ENCODE measurements around the gene DNAJB12. TPM values are rescaled to one million over a fixed set of nuclear protein-coding genes. Genes with fewer than 3 reads are reported as not detected.
"Not testable (repeated sequence)": the region's sequence is repeated elsewhere in the genome, so short reads cannot be mapped to it uniquely, and the experiment has no call there.

DNAJB12 gene
- total and polyA plus RNA-seq, 8 donors, result 2.3 to 43.2 (median 18.2) TPM

DNA sequence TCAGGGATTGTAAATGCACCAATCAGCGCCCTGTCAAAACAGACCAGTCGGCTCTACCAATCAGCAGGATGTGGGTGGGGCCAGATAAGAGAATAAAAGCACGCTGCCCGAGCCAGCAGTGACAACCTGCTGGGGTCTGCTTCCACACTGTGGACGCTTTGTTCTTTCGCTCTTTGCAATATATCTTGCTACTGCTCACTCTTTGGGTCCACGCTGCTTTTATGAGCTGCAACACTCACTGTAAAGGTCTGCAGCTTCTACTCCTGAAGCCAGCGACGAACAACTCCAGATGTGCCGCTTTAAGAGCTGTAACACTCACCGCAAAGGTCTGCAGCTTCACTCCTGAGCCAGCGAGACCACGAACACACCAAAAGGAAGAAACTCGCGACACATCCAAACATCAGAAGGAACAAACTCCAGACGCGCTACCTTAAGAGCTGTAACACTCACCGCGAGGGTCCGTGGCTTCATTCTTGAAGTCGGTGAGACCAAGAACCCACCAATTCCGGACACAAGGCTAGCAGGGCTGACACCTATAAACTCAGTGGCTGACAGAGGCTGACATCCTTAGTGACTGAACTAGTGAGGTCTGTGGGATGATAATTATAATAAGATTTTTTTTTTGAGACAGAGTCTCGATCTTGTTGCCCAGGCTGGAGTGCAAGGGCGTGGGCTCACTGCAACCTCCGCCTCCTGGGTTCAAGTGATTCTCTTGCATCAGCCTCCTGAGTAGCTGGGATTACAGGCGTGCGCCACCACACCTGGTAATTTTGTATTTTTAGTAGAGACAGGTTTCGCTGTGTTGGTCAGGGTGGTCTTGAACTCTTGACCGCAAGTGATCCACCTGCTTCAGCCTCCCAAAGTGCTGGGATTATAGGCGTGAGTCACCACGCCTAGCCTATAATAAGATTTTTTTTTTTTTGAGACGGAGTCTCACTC, 27.8 kb downstream of the DNAJB12 start:
- H3K9me3 ChIP-seq; H3K4me3 ChIP-seq; intact Hi-C loops (cut with DNase I; ENCODE audit: low total_unique reads); DNase-seq; H3K36me3 ChIP-seq; H3K27me3 ChIP-seq: not testable (repeated sequence)
- peak in 1 of 3 donors; percentile 68 for TF ChIP-seq POLR2AphosphoS5 (IDR thresholded peaks at IDR 0.05)
- peaks cover 71 to 96% (median 84%) of the 10 kb centered on the region in 4 donors for H3K4me1 ChIP-seq
- 80 to 86% (median 85%) methylated on average over 31 to 32 of the region's 32 CpGs for WGBS, 5 donors
- H3K27ac ChIP-seq, result peak overlapping the region; percentile 14 to 97 (median 95)

DNA sequence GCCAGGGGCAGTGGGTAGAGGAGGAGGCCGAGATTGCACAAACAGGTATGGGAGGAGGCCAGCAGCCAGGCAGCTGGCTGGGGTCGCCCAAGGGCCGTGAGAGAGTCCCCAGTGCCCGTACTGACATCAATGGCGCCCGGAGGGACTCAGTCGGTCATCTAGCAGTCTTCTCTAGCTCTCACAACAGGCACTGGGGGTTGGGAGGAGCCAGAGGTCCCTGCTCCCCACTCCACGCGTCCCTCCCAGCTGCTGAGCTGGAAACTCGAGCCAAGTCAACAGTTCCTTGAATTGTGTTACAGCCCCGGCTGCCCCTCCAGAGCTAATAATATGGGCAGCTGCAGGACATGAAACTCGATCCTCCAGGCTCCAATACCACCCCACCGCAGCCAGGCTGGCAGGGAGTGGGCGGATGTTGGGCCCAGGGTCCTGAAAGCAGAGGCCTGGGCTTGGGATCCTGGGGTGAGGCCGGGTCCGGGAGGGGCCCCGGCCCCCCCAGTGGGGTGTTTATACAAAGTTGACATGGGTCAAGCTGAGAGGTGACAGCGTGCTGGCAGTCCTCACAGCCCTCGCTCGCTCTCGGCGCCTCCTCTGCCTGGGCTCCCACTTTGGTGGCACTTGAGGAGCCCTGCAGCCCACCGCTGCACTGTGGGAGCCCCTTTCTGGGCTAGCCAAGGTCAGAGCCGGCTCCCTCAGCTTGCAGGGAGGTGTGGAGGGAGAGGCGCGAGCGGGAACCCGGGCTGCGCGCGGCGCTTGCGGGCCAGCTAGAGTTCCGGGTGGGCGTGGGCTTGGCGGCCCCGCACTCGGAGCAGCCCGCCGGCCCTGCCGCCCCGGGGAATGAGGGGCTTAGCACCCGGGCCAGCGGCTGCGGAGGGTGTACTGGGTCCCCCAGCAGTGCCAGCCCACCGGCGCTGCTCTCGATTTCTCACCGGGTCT, 29.2 kb downstream of the DNAJB12 start:
- intact Hi-C loops (cut with DNase I; ENCODE audit: low total_unique reads); H3K9me3 ChIP-seq; H3K27me3 ChIP-seq; H3K4me3 ChIP-seq; H3K36me3 ChIP-seq: not testable (repeated sequence)
- DNase-seq, result peak; percentile 69 to 90
- WGBS, 5 donors, result 53 to 66% (median 61%) methylated on average over 41 to 49 of the region's 49 CpGs
- Histone ChIP-seq H3K4me1 (peaks cover 69 to 96% (median 84%) of the 10 kb centered on the region in 4 donors), H3K27ac (peak overlapping the region; percentile 37 to 83 (median 63))
- TF ChIP-seq POLR2AphosphoS5 (IDR thresholded peaks at IDR 0.05), result peak in 2 of 3 donors; percentile 22 to 53

DNA sequence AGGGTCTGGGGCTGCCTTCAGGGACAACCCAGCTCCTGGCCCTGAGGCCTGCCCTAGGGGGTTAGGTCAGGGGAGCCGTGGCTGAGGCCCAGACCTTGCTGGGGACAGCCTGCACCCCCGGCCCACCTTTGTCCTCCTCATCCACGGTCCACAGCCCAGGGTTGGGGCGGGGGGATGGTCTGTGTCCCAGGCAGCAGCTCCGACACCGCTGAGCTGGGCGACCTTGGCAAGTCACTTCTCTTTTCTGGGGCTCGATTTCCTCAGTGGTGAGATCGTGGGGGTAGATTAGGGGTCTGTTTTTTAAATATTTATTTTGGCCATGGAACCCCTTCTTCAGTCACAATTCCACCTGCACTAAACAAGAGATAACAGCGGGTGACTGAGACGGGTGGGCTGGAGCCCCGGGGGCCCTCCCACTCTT, 30.9 kb downstream of the DNAJB12 start:
- TF ChIP-seq, protein P1, sequence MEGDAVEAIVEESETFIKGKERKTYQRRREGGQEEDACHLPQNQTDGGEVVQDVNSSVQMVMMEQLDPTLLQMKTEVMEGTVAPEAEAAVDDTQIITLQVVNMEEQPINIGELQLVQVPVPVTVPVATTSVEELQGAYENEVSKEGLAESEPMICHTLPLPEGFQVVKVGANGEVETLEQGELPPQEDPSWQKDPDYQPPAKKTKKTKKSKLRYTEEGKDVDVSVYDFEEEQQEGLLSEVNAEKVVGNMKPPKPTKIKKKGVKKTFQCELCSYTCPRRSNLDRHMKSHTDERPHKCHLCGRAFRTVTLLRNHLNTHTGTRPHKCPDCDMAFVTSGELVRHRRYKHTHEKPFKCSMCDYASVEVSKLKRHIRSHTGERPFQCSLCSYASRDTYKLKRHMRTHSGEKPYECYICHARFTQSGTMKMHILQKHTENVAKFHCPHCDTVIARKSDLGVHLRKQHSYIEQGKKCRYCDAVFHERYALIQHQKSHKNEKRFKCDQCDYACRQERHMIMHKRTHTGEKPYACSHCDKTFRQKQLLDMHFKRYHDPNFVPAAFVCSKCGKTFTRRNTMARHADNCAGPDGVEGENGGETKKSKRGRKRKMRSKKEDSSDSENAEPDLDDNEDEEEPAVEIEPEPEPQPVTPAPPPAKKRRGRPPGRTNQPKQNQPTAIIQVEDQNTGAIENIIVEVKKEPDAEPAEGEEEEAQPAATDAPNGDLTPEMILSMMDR (IDR thresholded peaks at IDR 0.05), result no peak
- TF ChIP-seq EP300 (IDR thresholded peaks at IDR 0.05) (no peak), POLR2A (IDR thresholded peaks at IDR 0.05) (no peak), POLR2AphosphoS5 (IDR thresholded peaks at IDR 0.05) (no peak)
- peaks cover 69 to 96% (median 85%) of the 10 kb centered on the region in 4 donors for H3K4me1 ChIP-seq
- peak overlapping the region in 3 of 5 donors; percentile 15 to 34 (median 23) for H3K27ac ChIP-seq
- intact Hi-C loops (cut with DNase I; ENCODE audit: low total_unique reads), result no loop called here
- no peak for DNase-seq
- H3K36me3 ChIP-seq, result no peaks in the 10 kb centered on the region
- no peaks in the 10 kb centered on the region for H3K9me3 ChIP-seq
- WGBS, 5 donors, result 44 to 62% (median 58%) methylated on average over 11 to 12 of the region's 12 CpGs
- H3K27me3 ChIP-seq, result no peaks in the 10 kb centered on the region
- H3K4me3 ChIP-seq, result no peak overlapping the region

DNA sequence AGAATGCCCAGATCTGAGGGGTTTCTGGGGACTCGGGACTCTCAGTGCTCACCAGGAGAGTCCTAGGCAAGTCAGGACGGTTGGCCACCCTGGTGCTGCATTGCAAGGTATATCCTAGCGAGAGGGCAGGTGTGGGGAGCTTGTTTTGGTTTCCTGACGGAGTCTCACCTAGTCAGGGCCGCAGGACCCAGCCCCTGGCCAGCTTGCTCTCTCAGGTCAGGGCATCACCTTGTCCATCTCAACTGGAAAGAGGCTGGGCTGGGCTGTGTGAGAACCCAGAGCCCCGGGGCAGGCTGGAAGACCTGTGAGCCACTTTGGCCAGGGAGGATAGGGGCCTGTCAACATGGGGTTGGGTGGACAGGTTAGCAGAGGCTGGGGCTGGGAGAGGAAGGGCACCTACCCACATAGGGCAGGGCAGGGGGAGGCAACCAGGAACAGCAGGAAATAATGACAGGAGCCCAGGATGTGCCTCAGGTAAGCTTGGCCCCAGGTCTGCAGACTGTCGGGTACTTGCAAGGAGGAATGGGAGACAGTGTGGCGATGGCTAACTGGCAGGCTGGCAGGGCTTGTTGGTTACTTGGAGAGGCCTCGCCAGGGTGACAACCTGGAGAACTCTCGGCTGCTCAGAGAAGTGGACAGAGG, 31.5 kb downstream of the DNAJB12 start:
- no peak overlapping the region for H3K4me3 ChIP-seq
- H3K27me3 ChIP-seq, result no peaks in the 10 kb centered on the region
- H3K9me3 ChIP-seq, result no peaks in the 10 kb centered on the region
- intact Hi-C loops (cut with DNase I; ENCODE audit: low total_unique reads), result no loop called here
- DNase-seq, result peak in 1 of 2 donors; percentile 17
- 86 to 91% (median 91%) methylated on average over 7 to 10 of the region's 10 CpGs for whole genome bisulfite sequencing, 5 donors
- H3K4me1 ChIP-seq, result peaks cover 66 to 96% (median 85%) of the 10 kb centered on the region in 4 donors
- H3K27ac ChIP-seq, result peak overlapping the region in 3 of 5 donors; percentile 34 to 92 (median 91)
- H3K36me3 ChIP-seq, result no peaks in the 10 kb centered on the region
- TF ChIP-seq, protein P1 (IDR thresholded peaks at IDR 0.05), result no peak
- TF ChIP-seq POLR2AphosphoS5 (IDR thresholded peaks at IDR 0.05) (no peak), POLR2A (IDR thresholded peaks at IDR 0.05) (no peak), EP300 (IDR thresholded peaks at IDR 0.05) (no peak)
